ENCODE measurements around the gene SNAI1.
"Not testable (repeated sequence)": the region's sequence is repeated elsewhere in the genome, so short reads cannot be mapped to it uniquely, and the experiment has no call there.

The SNAI1 gene

DNA sequence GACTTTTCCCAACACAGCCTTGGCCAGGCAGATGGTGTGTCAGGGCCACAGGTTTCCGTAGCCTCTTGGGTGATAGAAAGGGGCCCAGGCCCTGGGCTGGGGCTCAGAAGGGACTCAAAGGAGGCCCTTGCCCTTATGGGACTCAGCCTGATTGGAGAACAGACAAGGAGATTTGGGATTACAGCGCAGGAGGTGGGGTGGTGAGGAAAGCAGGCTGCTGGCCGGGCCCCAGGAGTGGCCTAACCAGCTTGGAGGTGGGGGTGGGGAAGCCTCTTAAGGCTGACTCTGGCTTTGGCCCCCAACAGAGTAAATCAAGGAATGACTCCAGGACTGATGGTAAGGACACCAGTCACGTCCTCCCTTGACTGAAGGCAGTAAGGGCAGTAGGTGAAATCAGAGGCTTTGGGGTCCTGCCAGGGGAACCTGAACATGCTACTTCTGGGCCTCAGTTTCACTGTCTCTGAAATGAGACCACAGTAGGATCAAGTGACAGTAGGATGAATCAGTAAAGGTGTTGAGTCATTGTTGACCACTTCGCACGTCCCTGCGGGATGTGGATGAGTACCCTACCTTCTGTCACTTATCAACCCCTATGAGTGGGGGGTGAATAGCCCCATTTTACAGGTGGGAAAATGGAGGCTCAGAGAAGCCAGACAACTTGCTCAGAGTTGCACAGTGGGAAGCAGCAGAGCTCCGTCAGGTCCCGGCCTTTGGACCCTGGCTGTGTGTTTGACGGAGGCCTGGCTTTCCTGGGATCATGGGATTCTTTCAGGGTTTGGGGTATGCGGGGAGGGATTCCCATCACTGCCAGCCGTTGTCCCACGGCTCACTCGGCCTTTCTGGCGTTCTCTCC, 4.5 kb downstream of the SNAI1 start:
- DNase-seq: no peak

GRCh38 chr20:49987868-49988690, 5.3 kb downstream of the SNAI1 start:
- DNase-seq: no peak

GRCh38 chr20:49989234-49990065, 6.7 kb downstream of the SNAI1 start:
- DNase-seq: peak; percentile 83

- DNase-seq: peak; percentile 44
Observed at GRCh38 chr20:49990271-49990720, 7.5 kb downstream of the SNAI1 start.

GRCh38 chr20:49993301-49993751, 10.5 kb downstream of the SNAI1 start:
- DNase-seq: no peak

- no peak for DNase-seq
Observed at GRCh38 chr20:49995586-49995985, 12.8 kb downstream of the SNAI1 start.

DNA sequence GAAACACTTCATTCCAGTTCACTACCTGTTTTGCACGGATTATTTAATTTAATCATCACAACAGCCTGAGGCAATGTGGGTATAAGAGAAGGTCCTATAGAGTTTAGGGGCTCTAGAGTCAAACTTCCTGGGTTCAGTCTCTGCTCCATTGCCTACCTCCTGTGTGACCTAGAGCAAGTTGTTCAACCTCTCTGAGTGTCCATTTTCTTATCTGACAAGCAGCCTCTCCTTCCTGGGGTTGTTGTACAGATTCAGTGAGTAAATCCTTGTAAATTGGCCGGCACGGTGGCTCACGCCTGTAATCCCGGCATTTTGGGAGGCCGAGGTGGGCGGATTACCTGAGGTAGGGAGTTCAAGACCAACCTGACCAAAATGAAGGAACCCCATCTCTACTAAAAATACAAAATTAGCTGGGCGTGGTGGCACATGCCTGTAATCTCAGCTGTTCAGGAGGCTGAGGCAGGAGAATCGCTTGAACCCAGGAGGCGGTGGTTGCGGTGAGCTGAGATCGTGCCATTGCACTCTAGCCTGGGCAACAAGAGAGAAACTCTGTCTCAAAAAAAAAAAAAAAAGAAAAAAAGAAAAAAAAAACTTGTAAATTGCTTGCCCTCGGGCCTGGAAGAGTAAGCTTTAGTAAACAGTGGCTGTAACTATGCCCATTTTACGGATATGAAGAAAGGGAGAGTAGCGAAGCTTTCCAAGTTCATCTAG, 15.9 kb downstream of the SNAI1 start:
- DNase-seq: not testable (repeated sequence)

- no peak for DNase-seq
Observed at GRCh38 chr20:49999329-49999728, 16.5 kb downstream of the SNAI1 start.

GRCh38 chr20:50000548-50001222, 17.9 kb downstream of the SNAI1 start:
- not testable (repeated sequence) for DNase-seq

DNA sequence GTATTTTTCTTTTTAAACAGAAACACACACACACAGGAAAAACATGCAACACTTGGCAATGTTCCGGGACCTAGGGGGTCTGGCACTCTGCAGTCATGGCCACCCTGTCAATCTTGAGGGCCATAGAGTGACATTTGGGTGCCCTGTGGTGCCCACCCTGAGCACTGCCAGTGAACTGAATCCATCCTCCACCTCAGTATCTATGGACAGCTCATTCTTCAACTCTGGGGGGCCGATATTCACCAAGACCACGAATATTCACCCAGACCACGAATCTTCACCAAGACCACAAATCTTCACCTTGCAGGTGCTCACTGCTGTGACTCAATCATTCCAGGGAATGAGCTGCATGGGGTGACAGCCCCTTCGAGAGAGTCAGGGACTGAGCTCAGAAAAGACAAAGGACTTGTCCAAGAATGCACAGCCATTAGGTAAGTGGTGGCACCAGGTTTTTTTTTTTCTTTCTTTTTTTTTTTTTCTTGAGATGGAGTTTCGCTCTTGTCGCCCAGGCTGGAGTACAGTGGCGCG, 19.1 kb downstream of the SNAI1 start:
- no peak for DNase-seq

DNA sequence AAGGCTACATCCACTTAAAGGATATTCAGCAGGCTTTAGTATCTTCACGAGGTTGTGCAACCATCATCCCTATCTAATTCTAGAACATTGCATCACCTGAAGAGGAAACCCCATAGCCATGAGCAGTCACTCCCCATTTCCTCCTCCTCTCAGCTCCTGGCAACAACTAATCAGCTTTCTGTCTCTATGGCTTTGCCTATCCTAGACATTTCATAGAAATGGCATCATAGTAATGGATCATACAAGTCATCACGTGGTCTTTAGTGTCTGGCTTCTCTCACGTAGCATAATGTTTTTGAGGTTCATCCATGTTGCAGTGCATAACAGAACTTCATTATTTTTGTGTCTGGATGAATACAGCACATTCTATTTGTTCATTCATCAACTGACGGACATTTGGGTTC, 20.5 kb downstream of the SNAI1 start:
- DNase-seq: no peak

GRCh38 chr20:50004229-50004628, 21.4 kb downstream of the SNAI1 start:
- no peak for DNase-seq

DNA sequence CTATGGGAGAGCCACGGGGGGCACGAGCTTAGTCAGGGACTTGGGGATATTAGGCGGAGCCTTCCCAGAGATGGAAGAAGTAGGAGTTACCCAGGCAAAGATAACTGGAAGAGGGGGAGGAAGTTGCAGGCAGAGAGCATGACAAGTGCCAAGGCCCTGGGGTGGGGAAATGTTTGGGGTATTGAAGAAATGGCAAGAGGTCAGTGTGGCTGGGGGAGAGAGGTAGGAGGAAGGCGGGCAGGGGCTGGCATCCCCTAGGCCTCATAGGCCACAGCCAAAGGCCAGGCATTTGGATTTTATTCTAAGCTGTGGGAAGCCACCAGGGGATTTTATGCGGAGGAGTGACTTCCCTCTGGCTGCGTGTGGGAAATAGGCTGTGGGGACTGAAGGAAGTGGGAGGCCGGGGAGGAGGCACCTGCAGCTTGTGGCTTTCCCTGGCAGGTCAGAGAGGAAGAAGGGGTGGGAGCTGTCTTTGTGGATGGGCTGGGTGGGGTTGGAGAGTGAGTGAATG, 22.7 kb downstream of the SNAI1 start:
- DNase-seq: no peak

GRCh38 chr20:50007369-50007768, 24.6 kb downstream of the SNAI1 start:
- DNase-seq: no peak

GRCh38 chr20:50008007-50008406, 25.2 kb downstream of the SNAI1 start:
- DNase-seq: no peak

GRCh38 chr20:50009521-50010454, 27.0 kb downstream of the SNAI1 start:
- peak; percentile 51 for DNase-seq

DNA sequence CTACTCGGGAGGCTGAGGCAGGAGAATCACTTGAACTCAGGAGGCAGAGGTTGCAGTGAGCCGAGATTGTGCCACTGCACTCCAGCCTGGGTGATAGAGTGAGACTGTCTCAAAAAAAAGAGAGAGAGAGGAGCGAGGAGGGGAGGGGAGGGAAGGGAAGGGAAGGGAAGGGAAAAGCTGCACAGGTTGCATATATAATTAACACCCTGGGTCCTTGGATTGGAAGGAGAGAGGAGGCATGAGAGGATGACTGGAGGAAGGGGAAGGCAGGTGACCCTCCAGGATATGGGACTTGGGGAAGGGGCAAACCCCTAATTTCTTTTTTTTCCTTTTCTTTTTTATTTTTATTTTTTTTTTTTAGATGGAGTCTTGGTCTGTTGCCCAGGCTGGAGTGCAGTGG, 28.8 kb downstream of the SNAI1 start:
- not testable (repeated sequence) for DNase-seq

DNA sequence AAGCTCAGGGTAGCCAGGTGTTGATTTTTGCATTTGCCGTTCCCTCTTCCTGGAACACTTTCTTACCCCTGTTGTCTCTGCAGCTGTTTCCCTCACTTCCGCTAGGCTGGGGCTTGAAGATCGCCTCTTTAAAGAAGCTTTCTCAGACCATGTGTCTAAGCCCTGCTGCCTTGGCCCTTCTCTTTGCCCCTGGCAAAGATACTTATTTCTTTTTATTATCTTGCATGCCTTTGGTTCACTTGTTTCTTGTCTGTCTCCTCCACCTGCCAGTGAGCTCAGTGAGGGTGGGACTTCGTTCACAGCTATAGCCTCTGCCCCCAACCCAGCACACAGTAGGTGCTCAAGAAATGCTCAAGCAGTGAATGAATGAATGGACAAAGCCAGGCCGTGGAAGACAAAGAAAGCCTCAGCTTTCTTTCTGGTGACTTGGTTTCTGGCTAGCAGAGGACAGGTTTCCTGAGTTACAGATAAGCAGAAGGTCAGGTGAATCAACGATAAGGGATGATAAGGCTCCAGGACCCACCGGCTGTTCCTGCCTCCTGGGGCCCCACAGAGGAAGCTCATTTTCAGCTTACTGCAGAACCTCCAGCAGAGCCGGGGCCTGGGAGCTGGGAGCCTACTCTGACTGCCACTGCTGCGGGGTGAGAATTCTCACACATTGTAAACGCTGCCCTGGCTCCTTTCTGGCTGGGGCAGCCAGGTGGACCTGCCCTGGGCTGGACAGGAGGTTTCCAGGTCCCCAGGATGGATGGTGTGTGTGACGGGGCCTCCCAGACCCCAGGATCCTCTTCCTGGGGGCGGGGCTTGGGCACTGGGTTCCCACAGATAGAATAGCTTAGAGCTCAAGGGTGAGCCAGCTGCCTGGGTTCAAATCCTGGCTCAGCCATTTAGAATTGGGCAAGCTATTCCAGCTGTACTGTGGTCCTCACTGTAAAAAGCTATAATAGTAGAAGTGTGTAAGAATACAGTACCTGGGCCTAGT, 29.8 kb downstream of the SNAI1 start:
- no peak for DNase-seq

DNA sequence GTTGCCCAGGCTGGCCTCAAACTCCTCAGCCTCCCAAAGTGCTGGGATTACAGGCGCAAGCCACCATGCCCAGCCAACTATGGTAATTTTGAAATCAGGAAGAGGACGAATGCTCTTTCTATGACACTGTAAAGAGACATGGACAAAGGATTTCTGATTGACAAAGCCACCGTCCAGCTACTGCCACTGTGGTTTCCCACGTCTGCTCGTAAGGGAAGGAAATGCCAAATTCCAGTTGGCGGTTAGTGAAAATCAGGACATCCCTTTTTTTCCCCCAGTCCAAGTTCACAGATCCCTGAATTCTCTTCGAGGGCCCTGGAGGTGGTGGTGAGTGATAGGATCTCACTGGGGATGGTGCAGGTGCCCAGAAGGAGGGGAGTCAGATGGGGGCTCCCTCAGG, 31.2 kb downstream of the SNAI1 start:
- DNase-seq: no peak
